Stimulated activated naive CD8-positive, alpha-beta T cell treated with anti-CD3 and anti-CD28 coated beads, Interleukin-15, Interleukin-2, amounts not matched to agents 100 ng/mL and 50 ng/mL, for 24 hours (primary cell): ENCODE results near the gene LSMEM2.

ENCODE experiments used
- H3K27ac Mint-ChIP-seq: one replicate; pipeline ENCODE4 v1.8.0; 2021; ENCODE audit warnings: mild to moderate bottlenecking, mixed read lengths
- H3K27me3 Mint-ChIP-seq: one replicate; pipeline ENCODE4 v1.8.0; 2021; ENCODE audit warnings: mixed read lengths
- H3K36me3 Mint-ChIP-seq: one replicate; pipeline ENCODE4 v1.8.0; 2021; ENCODE audit warnings: low read depth, mixed read lengths
- H3K4me1 Mint-ChIP-seq: one replicate; pipeline ENCODE4 v1.8.0; 2021; ENCODE audit warnings: low read depth, mixed read lengths
- H3K4me3 Mint-ChIP-seq: one replicate; pipeline ENCODE4 v1.8.0; 2021; ENCODE audit warnings: mild to moderate bottlenecking, mixed read lengths
- H3K9me3 Mint-ChIP-seq: one replicate; pipeline ENCODE4 v1.8.0; 2021; ENCODE audit warnings: mixed read lengths

LSMEM2 gene

DNA sequence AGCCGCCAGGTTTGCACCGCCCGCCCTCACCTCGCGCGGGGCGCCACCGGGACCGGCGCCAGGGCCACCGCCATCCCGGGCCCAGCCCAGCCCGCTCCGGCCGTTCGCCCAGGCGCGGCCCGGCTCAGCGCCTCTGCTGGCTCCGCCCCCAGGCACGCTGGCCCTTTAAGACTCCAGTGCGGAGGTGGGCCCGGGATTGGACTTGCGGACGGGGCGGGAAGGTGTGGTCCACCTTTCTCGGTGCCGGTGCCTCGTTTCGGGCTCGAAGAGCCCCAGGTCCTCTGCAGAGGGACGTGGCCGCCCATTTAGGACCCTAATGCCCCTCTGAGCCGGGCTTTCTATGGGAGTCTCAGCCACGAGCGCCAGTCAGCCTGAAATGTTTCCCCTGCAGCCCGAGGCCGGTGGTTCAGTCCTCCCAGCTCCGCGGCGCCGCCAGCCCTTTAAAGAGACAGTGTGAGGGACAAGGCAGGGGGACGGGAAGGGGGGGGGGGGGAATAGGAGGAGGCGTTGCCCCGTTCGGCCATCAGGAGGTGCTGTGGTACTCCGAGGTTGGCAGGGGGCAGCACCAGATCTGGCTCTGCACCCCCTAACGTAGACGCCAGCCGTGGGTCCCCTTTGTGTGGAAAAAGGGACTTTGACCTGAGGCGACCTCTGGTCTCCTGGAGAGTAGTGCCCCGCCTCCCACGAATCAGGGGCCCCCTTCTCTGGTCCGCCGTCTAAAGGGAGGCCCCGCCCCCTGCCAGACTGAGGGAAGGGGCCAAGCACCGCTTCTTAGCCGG is 42.6 kb downstream of the LSMEM2 start:
- Mint-ChIP-seq H3K36me3 (peaks cover 8% of the 10 kb centered on the region), H3K27ac (peak overlapping the region; percentile 93), H3K27me3 (no peaks in the 10 kb centered on the region), H3K4me3 (peak overlapping the region; percentile 91), H3K4me1 (peaks cover 44% of the 10 kb centered on the region), H3K9me3 (no peaks in the 10 kb centered on the region)

GRCh38 chr3:50322115-50322385 is 43.2 kb downstream of the LSMEM2 start:
- Mint-ChIP-seq H3K27me3 (no peaks in the 10 kb centered on the region), H3K4me3 (no peak overlapping the region), H3K4me1 (peaks cover 43% of the 10 kb centered on the region), H3K36me3 (peaks cover 8% of the 10 kb centered on the region), H3K9me3 (no peaks in the 10 kb centered on the region), H3K27ac (no peak overlapping the region)

DNA sequence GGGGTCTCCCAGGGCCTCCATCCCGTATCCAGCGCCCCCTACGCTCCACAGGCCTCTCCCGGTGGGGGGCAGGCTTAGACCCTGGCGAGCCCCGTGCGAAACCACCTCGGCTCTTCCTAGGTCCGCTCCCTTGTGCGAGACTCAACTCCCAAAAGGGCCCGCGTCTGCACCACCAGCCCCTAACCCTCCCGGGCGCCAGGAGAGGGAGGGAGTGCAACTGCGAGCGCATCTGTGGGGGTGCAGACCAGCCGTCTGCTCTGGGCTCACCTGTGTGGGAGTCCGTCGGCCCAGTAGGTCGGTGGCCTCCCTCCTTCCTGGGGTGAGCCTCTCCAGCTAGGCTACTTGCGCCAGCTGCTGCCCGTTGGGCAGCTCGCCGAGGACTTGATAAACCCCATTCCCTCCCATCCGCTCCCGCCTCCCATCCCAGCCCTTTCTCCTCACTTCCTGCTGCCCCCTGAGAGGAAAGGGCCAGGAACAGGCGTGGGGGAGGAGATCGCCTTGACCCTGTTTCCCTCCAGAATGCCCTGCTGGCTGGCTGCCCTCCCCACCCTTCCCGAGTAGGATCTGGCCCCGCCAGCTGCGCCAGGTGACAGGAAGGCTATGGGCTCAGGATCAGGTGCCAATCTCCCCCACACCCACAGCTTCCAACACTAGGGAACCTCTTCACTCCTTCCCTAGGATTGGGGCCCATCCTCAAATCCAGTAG is 43.7 kb downstream of the LSMEM2 start, which contains the start of gene HYAL2:
HYAL2 (minus strand) TSS at position 360 of the 706 bp plus-strand sequence. CDS start 2,256 bp downstream, outside the sequence.
- Mint-ChIP-seq H3K4me3 (peak within 1 kb of the TSS; percentile 91), H3K27me3 (no peaks in the 10 kb centered on the region), H3K9me3 (no peaks in the 10 kb centered on the region), H3K36me3 (peaks cover 8% of the 10 kb centered on the region), H3K27ac (peak within 1 kb of the TSS; percentile 93), H3K4me1 (peaks cover 47% of the 10 kb centered on the region)

DNA sequence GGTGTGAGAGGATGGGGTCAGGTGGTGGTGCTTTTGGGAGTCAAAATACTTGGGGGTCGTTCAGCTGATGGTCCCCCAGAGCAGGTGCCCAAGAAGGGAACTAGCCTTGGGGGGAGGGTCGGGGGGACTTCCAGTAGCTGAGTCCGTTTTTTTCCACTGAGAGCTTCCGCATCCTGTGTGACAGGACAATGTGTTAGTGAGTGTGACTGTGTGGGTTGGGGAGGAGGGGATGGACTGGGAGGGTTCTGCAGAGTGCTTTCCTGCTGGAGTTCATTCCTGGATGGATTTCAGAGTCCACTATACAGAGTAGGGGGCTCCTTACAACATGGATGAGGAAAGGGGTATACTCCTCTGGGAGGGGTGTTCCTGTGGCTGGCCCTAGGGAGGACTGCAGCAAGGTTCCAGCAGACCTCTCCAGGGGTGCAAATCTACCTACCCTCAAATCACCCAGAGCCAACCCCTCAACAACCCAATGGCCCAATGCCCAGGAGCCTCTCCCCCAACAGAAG is 44.3 kb downstream of the LSMEM2 start:
- no peaks in the 10 kb centered on the region for H3K9me3 Mint-ChIP-seq
- H3K36me3 Mint-ChIP-seq, result peaks cover 8% of the 10 kb centered on the region
- no peak overlapping the region for H3K4me3 Mint-ChIP-seq
- no peaks in the 10 kb centered on the region for H3K27me3 Mint-ChIP-seq
- peak overlapping the region; percentile 58 for H3K27ac Mint-ChIP-seq
- peaks cover 48% of the 10 kb centered on the region for H3K4me1 Mint-ChIP-seq

DNA sequence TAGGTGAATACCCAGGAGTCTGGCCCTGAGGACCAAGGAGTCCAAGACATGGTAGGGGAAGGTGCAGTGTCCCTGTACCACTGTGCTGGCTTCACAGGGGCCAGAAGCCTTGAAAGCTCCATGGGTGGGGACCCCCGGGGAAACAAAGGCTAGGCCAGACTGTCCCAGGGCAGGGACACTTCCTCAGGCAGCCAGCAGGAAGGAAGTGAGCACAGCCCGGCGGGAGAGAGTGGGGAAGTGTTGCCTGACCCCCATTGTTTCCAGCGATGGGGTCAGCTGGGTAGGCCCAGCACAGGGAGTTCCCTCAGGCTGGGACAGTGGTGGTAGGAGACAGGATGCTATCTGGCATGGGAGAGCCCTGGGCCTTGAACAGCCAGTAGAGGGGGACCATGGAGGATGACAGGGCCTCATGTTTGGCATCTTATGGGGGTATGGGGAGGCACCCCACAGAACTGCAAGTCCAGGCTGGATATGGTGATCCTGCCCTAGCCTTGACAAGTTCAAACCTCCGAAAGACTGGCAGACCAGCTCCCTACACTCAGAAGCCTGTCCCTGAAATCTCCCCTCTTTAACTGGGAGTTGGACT is 44.8 kb downstream of the LSMEM2 start:
- Mint-ChIP-seq H3K4me3 (no peak overlapping the region), H3K4me1 (peaks cover 48% of the 10 kb centered on the region), H3K27me3 (no peaks in the 10 kb centered on the region), H3K27ac (no peak overlapping the region), H3K36me3 (peaks cover 4% of the 10 kb centered on the region), H3K9me3 (no peaks in the 10 kb centered on the region)

- Mint-ChIP-seq H3K27me3 (no peaks in the 10 kb centered on the region), H3K4me1 (peaks cover 43% of the 10 kb centered on the region), H3K9me3 (no peaks in the 10 kb centered on the region), H3K36me3 (peaks cover 3% of the 10 kb centered on the region), H3K4me3 (no peak overlapping the region), H3K27ac (peak overlapping the region; percentile 21)
These were observed 45.6 kb downstream of the LSMEM2 start for GRCh38 chr3:50324351-50325112.

- H3K27me3 Mint-ChIP-seq, result no peaks in the 10 kb centered on the region
- no peaks in the 10 kb centered on the region for H3K9me3 Mint-ChIP-seq
- peak overlapping the region; percentile 21 for H3K27ac Mint-ChIP-seq
- peaks cover 39% of the 10 kb centered on the region for H3K4me1 Mint-ChIP-seq
- peaks cover 8% of the 10 kb centered on the region for H3K36me3 Mint-ChIP-seq
- no peak overlapping the region for H3K4me3 Mint-ChIP-seq
These were observed 46.2 kb downstream of the LSMEM2 start for GRCh38 chr3:50325113-50325480.

DNA sequence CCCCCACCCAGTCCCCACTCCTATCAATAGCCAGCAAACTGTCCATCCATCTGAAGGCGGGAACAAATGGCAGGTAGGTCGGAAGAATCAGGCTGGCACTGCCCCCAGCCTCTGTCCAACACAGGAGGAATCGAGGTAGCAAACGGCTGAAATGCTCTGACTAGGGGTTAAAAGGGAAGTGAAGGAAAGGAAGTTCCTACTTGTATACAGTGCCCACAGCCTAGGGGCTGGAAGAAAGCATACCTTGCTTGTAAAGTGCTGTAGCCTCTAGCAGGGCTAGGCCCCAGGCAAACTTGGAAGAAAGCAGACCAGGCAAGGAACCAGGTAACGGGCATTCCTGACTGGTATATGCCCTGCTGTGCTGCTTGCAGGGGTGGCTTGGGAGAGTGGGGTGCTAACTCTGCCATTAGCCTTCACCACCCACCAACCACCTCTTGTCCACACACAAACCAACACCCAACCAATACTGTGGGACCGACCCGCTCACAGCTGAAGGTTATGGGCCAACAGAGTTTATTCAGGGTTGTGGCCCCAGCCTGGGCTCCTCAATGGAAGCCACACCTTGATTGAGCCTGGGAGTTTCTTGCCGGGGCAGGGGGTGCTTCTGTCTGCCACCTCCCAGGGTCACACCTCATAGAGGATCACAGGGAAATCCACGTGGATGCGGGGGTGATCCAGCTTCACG is 46.8 kb downstream of the LSMEM2 start:
- no peak overlapping the region for H3K4me3 Mint-ChIP-seq
- H3K36me3 Mint-ChIP-seq, result peaks cover 12% of the 10 kb centered on the region
- no peaks in the 10 kb centered on the region for H3K27me3 Mint-ChIP-seq
- peaks cover 34% of the 10 kb centered on the region for H3K4me1 Mint-ChIP-seq
- no peak overlapping the region for H3K27ac Mint-ChIP-seq
- no peaks in the 10 kb centered on the region for H3K9me3 Mint-ChIP-seq

GRCh38 chr3:50326182-50326541 is 47.3 kb downstream of the LSMEM2 start:
- H3K4me3 Mint-ChIP-seq, result peak overlapping the region; percentile 32
- H3K27me3 Mint-ChIP-seq, result no peaks in the 10 kb centered on the region
- no peak overlapping the region for H3K27ac Mint-ChIP-seq
- H3K36me3 Mint-ChIP-seq, result peaks cover 17% of the 10 kb centered on the region
- no peaks in the 10 kb centered on the region for H3K9me3 Mint-ChIP-seq
- H3K4me1 Mint-ChIP-seq, result peaks cover 33% of the 10 kb centered on the region

DNA sequence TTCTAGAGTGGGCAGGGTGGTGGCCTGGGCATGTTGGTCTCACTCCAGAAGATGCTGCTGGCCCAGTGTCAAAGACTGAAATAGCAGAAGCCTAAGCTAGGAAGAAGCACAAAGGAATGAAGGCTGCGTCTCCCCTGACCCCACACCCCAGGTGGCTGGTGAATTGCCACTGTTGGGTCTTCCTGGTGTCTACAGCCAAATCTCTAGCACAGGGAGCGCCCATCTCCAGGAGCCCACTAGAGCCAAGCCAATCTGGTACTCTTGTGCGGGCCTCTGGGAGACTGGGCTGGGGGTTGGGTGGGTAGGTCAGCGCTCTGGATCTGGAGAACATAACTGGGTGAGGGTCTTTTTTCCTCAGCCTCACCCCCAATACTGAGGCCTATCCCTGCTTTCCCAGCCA is 48.2 kb downstream of the LSMEM2 start:
- peaks cover 33% of the 10 kb centered on the region for H3K4me1 Mint-ChIP-seq
- peak overlapping the region; percentile 45 for H3K27ac Mint-ChIP-seq
- peaks cover 26% of the 10 kb centered on the region for H3K36me3 Mint-ChIP-seq
- no peaks in the 10 kb centered on the region for H3K9me3 Mint-ChIP-seq
- peak overlapping the region; percentile 90 for H3K4me3 Mint-ChIP-seq
- H3K27me3 Mint-ChIP-seq, result no peaks in the 10 kb centered on the region

DNA sequence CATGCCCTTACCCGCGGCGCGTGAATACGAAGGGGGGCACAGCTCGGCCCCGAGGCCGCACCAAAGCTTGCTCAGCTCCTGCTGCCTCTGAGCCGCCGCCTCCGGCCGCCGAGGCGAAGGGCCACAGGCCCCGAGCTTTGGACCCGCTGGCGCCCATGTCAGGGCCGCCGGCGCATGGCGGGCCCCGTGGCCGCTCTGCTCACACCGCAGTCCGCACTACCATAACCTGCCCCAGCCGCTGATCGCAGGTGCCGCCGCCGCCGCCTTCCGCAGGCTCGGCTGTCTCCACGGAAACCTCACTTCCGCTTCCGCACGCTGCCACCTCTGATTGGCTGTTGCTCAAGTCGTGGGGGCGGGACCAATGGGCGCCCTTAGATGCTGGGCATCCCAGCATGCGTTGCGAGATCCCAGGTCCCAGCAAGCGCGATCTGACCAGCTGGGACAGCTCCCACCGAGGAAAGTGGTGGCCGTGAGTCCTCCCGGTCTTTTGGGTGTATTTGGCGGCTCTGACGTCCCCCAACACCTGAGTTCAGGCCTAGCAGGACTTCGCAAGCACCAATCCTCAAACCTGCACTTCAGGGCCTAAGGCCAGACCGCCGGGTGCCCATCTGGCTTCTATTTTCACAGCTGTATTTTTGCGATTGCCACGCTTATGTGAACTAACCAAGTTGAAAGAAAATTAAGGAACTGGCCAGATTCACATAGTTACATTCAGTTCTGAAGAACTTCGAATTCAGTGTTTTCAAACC is 49.2 kb downstream of the LSMEM2 start, which contains the start of gene TUSC2:
TUSC2 (minus strand) TSS at position 281 of the 749 bp plus-strand sequence; CDS start at position 157, 124 bp downstream.
- Mint-ChIP-seq H3K27me3 (no peaks in the 10 kb centered on the region), H3K36me3 (peaks cover 28% of the 10 kb centered on the region), H3K4me3 (peak within 1 kb of the TSS; percentile 90), H3K9me3 (no peaks in the 10 kb centered on the region), H3K27ac (peak within 1 kb of the TSS; percentile 84), H3K4me1 (peaks cover 33% of the 10 kb centered on the region)

GRCh38 chr3:50330330-50330729 is 51.4 kb downstream of the LSMEM2 start:
- peaks cover 46% of the 10 kb centered on the region for H3K4me1 Mint-ChIP-seq
- H3K9me3 Mint-ChIP-seq, result no peaks in the 10 kb centered on the region
- no peaks in the 10 kb centered on the region for H3K27me3 Mint-ChIP-seq
- peaks cover 44% of the 10 kb centered on the region for H3K36me3 Mint-ChIP-seq
- H3K27ac Mint-ChIP-seq, result peak overlapping the region; percentile 37
- no peak overlapping the region for H3K4me3 Mint-ChIP-seq

GRCh38 chr3:50331364-50331907 is 52.5 kb downstream of the LSMEM2 start:
- Mint-ChIP-seq H3K4me1 (peaks cover 54% of the 10 kb centered on the region), H3K9me3 (no peaks in the 10 kb centered on the region), H3K36me3 (peaks cover 56% of the 10 kb centered on the region), H3K27me3 (no peaks in the 10 kb centered on the region), H3K27ac (no peak overlapping the region), H3K4me3 (no peak overlapping the region)
